Activated CD8-positive, alpha-beta T cell treated with anti-CD3 and anti-CD28 coated beads, Interleukin-2, amount 10 ng/mL, durations not matched to agents 7 days and 5 days (primary cell): ENCODE data around the gene KCNH8. TPM values are rescaled to one million over a fixed set of nuclear protein-coding genes. Genes with fewer than 3 reads are reported as not detected.

Experiments used
- microRNA-seq: library from miRNA; unstranded; fragments of <30 nt; microRNA quantifications from one replicate; pipeline ENCODE4 v1.2.0, GENCODE V29; 2022
- total RNA-seq, 2 experiments: library from RNA; stranded (reverse); gene quantifications; one replicate each; pipeline ENCODE4 v1.2.3, GENCODE V29; 2021

KCNH8 gene
- total RNA-seq, 2 experiments from 2014 or later = not detected

Small RNAs within 50 kb of the gene (microRNA-seq; reads per million reads assigned to microRNA genes)
- not detected for gene MIR4791
